ENCODE data around the gene KCNAB1. TPM values are rescaled to one million over a fixed set of nuclear protein-coding genes. Genes with fewer than 3 reads are reported as not detected.

Gene KCNAB1
- total RNA-seq, 4 donors from 2014 or later: 0.38 to 1.5 (median 0.49) TPM

DNA sequence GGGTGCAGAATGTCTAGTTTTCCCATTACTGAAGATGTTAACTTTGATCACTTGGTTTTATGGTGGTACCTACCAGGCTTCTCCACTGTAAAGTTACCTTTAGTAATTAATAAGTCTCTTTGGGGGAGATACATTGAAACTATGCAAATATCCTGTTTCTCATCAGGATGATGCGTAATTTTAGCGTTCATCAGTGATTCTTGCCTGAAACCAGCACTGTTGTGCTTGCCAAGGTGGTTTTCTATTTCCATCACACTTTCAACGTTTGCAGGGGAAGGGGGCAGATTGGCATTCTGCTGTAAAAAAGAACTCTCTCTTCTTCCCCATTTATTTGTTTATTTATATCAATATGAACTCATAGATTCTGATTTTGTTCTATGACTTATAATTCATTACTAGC, 373.5 kb downstream of the KCNAB1 start:
- no peaks in the 10 kb centered on the region for H3K36me3 ChIP-seq
- no peak overlapping the region for H3K4me3 ChIP-seq
- WGBS: 77% methylated on average over 3 of the region's 3 CpGs
- no peaks in the 10 kb centered on the region for H3K9me3 ChIP-seq
- DNase-seq (ENCODE audit: low spot score in 2 of 2): no peak
- no peaks in the 10 kb centered on the region for H3K27me3 ChIP-seq
- no peak overlapping the region for H3K27ac ChIP-seq
- TF ChIP-seq EP300 (IDR thresholded peaks at IDR 0.05) (no peak), POLR2A (IDR thresholded peaks at IDR 0.05) (no peak), POLR2AphosphoS5 (IDR thresholded peaks at IDR 0.05) (no peak)
- TF ChIP-seq, protein P1, sequence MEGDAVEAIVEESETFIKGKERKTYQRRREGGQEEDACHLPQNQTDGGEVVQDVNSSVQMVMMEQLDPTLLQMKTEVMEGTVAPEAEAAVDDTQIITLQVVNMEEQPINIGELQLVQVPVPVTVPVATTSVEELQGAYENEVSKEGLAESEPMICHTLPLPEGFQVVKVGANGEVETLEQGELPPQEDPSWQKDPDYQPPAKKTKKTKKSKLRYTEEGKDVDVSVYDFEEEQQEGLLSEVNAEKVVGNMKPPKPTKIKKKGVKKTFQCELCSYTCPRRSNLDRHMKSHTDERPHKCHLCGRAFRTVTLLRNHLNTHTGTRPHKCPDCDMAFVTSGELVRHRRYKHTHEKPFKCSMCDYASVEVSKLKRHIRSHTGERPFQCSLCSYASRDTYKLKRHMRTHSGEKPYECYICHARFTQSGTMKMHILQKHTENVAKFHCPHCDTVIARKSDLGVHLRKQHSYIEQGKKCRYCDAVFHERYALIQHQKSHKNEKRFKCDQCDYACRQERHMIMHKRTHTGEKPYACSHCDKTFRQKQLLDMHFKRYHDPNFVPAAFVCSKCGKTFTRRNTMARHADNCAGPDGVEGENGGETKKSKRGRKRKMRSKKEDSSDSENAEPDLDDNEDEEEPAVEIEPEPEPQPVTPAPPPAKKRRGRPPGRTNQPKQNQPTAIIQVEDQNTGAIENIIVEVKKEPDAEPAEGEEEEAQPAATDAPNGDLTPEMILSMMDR (IDR thresholded peaks at IDR 0.05): no peak
- H3K4me1 ChIP-seq: no peaks in the 10 kb centered on the region

DNA sequence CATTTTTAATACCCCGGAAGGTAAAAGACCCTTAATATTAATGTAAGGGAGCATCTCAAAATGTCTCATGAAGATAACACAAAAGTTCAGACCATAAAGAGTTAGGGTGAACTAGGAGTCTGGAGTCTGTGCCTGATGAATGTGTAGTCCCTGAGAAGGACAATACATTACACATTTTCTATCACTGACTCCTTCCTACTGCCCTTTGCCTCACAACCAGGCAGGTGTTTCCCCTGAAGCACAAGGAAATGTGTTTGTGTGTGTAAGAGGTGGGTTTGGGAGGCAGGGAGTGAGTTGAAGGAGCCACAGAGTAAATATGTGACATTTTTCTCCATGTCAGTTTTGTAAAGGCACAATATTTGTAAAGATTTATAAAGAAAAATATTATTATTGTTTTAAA, 375.4 kb downstream of the KCNAB1 start:
- no peak for DNase-seq (ENCODE audit: low spot score in 2 of 2)
- WGBS: 100% methylated on average over 1 of the region's 1 CpG

DNA sequence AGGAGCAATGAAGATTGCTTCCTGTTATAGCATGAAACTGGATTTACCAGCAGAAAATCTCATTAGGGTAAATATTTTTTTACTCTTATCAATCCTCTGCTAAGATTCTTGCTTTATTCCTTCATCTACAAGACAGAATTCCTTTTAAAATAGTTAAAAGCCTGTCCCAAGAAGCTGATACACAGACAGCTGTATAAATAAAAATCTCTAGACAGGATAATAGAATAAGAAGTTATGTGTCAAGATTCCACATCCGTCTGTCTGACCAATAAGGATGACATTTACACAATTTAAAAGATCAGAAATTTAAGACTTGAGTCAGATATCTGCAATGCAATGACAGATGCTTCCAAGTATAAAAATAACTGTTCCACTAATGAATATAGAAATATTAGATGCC, 376.9 kb downstream of the KCNAB1 start:
- H3K4me1 ChIP-seq: no peaks in the 10 kb centered on the region
- no peaks in the 10 kb centered on the region for H3K36me3 ChIP-seq
- H3K9me3 ChIP-seq: no peaks in the 10 kb centered on the region
- no peak for TF ChIP-seq POLR2A (IDR thresholded peaks at IDR 0.05)
- no peak overlapping the region for H3K4me3 ChIP-seq
- DNase-seq (ENCODE audit: low spot score in 2 of 2): no peak
- no peak overlapping the region for H3K27ac ChIP-seq
- H3K27me3 ChIP-seq: no peaks in the 10 kb centered on the region
- WGBS: 61% methylated on average over 1 of the region's 1 CpG

More for the DNA sequence above, 375.4 kb downstream of the KCNAB1 start:
- H3K36me3 ChIP-seq: no peaks in the 10 kb centered on the region
- H3K27me3 ChIP-seq: no peaks in the 10 kb centered on the region
- no peaks in the 10 kb centered on the region for H3K4me1 ChIP-seq
- no peak overlapping the region for H3K4me3 ChIP-seq
- no peak overlapping the region for H3K27ac ChIP-seq
- no peak for TF ChIP-seq POLR2A (IDR thresholded peaks at IDR 0.05)
- no peak for TF ChIP-seq POLR2AphosphoS5 (IDR thresholded peaks at IDR 0.05)
- TF ChIP-seq EP300 (IDR thresholded peaks at IDR 0.05): no peak
- TF ChIP-seq, protein P1 (IDR thresholded peaks at IDR 0.05): no peak
- H3K9me3 ChIP-seq: no peaks in the 10 kb centered on the region

DNA sequence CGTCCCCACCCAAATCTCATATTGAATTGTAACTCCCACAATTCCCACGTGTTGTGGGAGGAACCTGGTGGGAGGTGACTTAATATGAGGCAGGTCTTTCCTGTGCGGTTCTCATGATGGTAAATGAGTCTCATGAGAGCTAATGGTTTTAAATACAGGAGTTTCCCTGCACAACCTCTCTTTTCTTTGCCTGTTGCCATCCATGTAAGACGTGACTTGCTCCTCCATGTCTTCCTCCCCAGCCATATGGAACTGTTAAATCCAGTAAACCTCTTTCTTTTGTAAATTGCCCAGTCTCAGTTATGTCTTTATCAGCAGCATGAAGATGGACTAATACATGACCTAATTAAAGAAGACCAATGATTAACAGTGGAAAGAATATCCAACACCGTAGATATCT, 377.9 kb downstream of the KCNAB1 start:
- WGBS: 84% methylated on average over 5 of the region's 5 CpGs
- Histone ChIP-seq H3K4me1 (no peaks in the 10 kb centered on the region), H3K27me3 (no peaks in the 10 kb centered on the region), H3K9me3 (no peaks in the 10 kb centered on the region), H3K36me3 (no peaks in the 10 kb centered on the region), H3K27ac (no peak overlapping the region), H3K4me3 (no peak overlapping the region)
- no peak for DNase-seq (ENCODE audit: low spot score in 2 of 2)
- TF ChIP-seq, protein P1 (IDR thresholded peaks at IDR 0.05): no peak
- TF ChIP-seq EP300 (IDR thresholded peaks at IDR 0.05) (no peak), POLR2A (IDR thresholded peaks at IDR 0.05) (no peak), POLR2AphosphoS5 (IDR thresholded peaks at IDR 0.05) (no peak)

DNA sequence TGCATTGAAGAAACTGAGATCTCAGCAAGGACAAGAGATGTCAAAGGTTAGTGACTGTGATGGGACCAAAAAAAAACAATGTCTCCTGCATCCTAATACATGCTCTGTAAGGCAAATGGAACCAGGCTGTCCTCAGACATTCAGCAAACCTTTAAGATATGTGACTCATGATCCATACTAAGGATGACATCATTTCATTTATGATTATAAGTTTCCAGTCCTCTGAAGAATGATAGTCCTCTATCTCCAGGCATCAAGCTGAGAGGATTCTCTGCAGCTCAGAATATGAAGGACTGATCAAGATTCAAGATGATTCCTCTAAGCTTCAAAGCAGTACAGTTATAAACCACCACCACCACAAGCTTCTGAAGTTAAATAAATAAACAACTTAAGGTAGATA, 386.9 kb downstream of the KCNAB1 start:
- Histone ChIP-seq H3K9me3 (no peaks in the 10 kb centered on the region), H3K4me3 (no peak overlapping the region), H3K27me3 (no peaks in the 10 kb centered on the region), H3K4me1 (no peaks in the 10 kb centered on the region), H3K36me3 (no peaks in the 10 kb centered on the region), H3K27ac (no peak overlapping the region)
- no peak for DNase-seq (ENCODE audit: low spot score in 2 of 2)
- TF ChIP-seq, protein P1 (IDR thresholded peaks at IDR 0.05): no peak
- no peak for TF ChIP-seq EP300 (IDR thresholded peaks at IDR 0.05)
- no peak for TF ChIP-seq POLR2A (IDR thresholded peaks at IDR 0.05)
- no peak for TF ChIP-seq POLR2AphosphoS5 (IDR thresholded peaks at IDR 0.05)

Data from suprapubic skin (tissue), 4 donors.